Brain microvascular endothelial cell (primary cell): ENCODE data around the gene RTL1.

Experiments
- DNase-seq: peaks from one replicate; pipeline ENCODE4 v3.0.0-alpha.2; 2020
- H3K27ac ChIP-seq: fragments of 250-450 bp; sonication (Bioruptor Pico); 2 replicates; pipeline ENCODE4 v1.5.1; 2020; ENCODE audit warnings: mild to moderate bottlenecking, moderate library complexity
- H3K27me3 ChIP-seq: fragments of 250-450 bp; sonication (Bioruptor Pico); replicated peaks from 2 replicates; pipeline ENCODE4 v1.5.1; 2020; ENCODE audit warnings: mild to moderate bottlenecking
- H3K36me3 ChIP-seq: fragments of 250-450 bp; sonication (Bioruptor Pico); replicated peaks from 2 replicates; pipeline ENCODE4 v1.5.1; 2020; ENCODE audit warnings: mild to moderate bottlenecking
- H3K4me3 ChIP-seq: 2 replicates; pipeline ENCODE4 v1.5.1; 2011; ENCODE audit warnings: low read depth, mild to moderate bottlenecking, control low read depth, low read length, moderate library complexity
- in situ Hi-C: cut with HindIII; loops from 2 replicates; pipeline ENCODE4 v1.10.0; 2017; ENCODE audit warnings: low sequenced_read_pairs, low pct_ligation_motif_present
- TF ChIP-seq, protein P1 (sequence below): IDR thresholded peaks from 2 replicates; pipeline ENCODE4 v1.5.1; 2011; ENCODE audit warnings: low read depth, mild to moderate bottlenecking, moderate library complexity, low read length, control low read depth, inconsistent platforms; ENCODE audit errors: missing control alignments

RTL1 gene

DNA sequence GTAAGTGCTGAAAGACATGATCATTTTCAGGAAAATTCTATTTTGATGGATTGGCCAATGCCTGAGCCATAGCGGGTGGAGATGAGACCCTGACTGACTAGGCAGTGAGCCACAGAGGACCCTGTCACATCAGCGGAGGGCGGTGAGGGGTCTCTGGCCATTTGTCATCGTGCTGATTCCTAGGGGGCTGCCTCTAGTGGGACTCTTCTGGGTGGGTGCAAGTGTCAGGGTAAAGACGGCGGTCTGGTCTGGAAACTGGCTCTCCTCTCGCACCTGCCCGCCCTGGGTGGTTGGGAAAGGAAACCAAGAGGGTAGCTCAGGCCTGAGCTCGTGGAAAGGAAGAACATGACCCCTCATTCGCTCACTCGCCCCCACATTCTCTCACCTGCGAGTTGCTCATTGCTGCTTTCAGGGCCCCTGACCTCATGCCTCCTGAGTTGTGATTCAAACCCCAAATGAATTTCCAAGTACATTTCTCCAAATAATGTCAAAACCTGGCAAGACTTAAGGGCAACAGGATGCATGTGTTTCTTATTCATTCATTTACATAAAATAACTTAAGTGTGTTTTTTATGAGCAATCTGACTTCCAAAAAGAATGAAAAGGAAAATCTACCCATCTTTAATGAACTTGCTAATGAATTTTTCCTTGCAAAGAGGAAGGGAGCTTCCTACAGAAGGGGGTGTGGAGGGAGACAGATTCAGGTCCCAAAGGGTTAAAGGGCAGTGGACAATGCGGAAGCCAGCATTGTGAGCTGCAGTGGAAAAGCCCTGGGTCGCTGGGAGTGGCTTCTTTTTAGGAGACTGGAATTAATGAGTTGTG, 64.8 kb downstream of the RTL1 start:
- TF ChIP-seq, protein P1, sequence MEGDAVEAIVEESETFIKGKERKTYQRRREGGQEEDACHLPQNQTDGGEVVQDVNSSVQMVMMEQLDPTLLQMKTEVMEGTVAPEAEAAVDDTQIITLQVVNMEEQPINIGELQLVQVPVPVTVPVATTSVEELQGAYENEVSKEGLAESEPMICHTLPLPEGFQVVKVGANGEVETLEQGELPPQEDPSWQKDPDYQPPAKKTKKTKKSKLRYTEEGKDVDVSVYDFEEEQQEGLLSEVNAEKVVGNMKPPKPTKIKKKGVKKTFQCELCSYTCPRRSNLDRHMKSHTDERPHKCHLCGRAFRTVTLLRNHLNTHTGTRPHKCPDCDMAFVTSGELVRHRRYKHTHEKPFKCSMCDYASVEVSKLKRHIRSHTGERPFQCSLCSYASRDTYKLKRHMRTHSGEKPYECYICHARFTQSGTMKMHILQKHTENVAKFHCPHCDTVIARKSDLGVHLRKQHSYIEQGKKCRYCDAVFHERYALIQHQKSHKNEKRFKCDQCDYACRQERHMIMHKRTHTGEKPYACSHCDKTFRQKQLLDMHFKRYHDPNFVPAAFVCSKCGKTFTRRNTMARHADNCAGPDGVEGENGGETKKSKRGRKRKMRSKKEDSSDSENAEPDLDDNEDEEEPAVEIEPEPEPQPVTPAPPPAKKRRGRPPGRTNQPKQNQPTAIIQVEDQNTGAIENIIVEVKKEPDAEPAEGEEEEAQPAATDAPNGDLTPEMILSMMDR, result no peak
- DNase-seq, result no peak
- Histone ChIP-seq H3K4me3 (no peak overlapping the region), H3K27ac (no peak overlapping the region), H3K36me3 (peaks cover 64% of the 10 kb centered on the region), H3K27me3 (no peaks in the 10 kb centered on the region)
- in situ Hi-C loops, result no loop called here

DNA sequence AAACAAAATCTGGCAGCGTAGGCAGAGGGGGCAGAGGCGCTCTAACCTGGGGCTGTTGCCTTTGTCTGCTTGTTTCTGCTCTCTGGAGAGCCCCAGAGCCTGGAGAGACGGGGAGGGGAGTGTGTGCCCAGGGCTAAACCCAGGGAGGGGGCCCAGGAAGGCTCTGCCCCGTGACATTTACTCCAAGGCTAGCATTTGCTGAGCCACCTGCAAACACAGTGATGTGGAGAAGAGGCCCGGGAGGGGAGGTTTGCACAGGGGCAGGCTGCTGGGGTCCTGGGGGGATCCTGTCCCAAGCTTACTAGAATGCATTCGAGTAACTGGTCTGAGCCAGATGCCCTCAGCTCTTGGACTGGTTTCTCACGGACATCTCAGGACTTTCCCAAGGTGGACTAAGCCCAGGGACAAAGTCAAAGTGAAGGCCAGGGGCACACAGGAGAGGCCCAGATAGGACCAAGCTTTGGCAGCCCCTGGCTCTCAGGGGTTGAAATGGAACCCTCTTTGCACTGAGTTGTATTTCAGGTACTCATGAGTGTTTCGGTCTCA, 65.6 kb downstream of the RTL1 start:
- no peak for DNase-seq
- Histone ChIP-seq H3K4me3 (no peak overlapping the region), H3K36me3 (peaks cover 66% of the 10 kb centered on the region), H3K27me3 (no peaks in the 10 kb centered on the region), H3K27ac (no peak overlapping the region)
- TF ChIP-seq, protein P1, result no peak
- in situ Hi-C loops, result no loop called here

DNA sequence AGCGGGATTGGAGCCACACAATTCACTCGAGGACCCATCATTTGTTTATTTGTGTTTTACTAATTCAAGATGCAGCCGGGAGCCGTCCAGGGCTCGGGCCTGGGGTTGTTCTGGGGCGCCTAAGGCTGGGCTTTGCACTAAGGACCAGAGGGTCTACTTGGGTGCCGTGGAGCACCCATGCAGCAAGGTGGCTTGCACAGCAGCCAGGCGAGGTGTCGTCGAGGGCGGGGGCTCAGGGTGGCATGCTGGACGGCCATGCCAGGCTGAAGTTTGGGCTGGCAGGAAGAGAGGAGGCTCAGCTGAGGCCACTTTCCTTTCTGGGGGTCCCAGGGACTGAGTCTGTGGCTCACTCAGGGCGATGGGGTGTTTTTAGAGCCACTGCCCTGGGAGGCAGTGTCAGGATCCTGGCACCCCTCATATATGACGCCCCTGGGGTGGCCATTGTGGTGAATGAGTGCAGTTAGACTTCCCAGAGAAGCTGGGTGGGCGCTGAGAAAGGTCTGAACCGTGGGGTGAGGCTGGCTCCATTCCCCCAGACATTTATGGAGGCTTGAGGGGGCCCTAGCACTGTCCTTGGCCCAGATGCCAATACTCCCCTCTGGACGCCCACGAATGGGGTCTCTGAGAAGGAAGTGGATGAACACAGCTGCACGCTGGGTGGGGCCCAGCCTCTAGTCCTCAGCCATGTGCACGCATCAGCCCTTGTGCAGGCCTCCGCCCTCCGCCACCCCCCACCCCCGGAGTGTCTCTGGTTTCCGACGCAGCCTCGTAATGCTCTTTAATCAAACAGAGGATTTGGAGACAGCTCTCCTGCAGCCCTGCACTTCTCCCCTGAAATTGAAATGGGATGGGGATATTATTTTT, 66.3 kb downstream of the RTL1 start:
- DNase-seq, result no peak
- no peak overlapping the region for H3K4me3 ChIP-seq
- H3K27me3 ChIP-seq, result no peaks in the 10 kb centered on the region
- H3K36me3 ChIP-seq, result peaks cover 72% of the 10 kb centered on the region
- in situ Hi-C loops, result no loop called here
- TF ChIP-seq, protein P1, result no peak
- no peak overlapping the region for H3K27ac ChIP-seq

DNA sequence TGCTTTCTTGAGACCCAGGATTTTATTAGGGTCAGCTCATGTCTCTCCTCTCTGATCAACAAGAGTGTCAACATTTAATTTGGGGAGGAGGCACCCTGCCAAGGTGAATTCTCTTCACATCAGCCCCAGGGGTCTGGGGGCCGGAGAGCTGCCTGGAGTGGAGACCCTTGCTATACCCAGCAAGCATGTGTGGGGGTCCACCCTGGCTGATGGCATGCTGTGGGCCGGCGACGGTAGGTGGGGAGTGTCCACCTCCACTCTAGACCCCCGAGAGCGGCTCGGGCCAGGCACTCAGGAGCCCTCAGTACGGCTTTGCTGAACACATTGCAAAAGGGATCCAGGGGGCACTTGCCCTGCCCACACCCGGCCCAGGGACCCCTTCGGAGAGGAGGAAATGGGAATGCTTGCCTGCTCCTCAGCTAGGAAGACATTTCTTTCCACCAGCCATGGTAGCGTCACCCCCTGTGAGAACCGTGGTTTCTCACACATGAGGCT, 67.2 kb downstream of the RTL1 start:
- H3K36me3 ChIP-seq, result peaks cover 71% of the 10 kb centered on the region
- no peak for DNase-seq
- H3K27me3 ChIP-seq, result no peaks in the 10 kb centered on the region
- H3K27ac ChIP-seq, result no peak overlapping the region
- TF ChIP-seq, protein P1, result no peak
- in situ Hi-C loops, result no loop called here
- H3K4me3 ChIP-seq, result no peak overlapping the region

DNA sequence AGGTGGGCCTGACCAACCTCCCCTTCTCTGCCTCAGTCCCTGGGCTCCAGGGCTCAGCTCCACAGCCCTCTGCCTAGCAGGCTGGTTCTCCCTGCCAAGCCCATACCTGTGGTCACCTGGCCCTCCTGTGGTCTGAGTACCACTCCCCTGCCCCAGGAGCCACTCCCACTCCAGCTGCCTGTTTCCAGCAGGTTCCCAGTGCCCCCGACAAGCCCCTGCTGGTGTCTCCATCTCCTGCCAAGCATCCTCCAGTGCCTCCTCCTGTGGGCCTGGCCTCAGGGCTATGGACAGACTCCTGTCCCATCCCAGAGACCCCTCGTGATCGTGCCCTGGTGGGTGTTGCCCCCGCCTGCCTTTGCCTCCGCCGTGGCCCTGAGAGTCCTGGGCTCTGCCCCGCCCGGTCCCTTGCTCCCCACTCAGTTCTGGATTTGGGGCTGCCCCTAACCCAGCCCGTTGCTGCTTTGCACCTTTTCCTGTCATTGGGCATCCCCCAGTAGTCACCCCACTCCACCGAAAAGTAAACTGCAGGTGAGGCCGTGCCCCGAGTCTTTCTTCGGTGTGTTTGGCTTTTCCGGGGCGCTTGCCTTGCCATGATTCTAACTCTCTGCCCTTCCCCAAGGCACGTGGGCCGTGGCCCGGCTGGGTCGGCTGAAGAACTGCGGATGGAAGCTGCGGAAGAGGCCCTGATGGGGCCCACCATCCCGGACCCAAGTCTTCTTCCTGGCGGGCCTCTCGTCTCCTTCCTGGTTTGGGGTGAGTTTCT, 67.8 kb downstream of the RTL1 start:
- no peak for DNase-seq
- Histone ChIP-seq H3K27ac (no peak overlapping the region), H3K27me3 (no peaks in the 10 kb centered on the region), H3K36me3 (peaks cover 75% of the 10 kb centered on the region), H3K4me3 (no peak overlapping the region)
- TF ChIP-seq, protein P1, result no peak
- in situ Hi-C loops, result no loop called here
